Measurements from ENCODE around the gene NOTCH1.

The NOTCH1 gene

DNA sequence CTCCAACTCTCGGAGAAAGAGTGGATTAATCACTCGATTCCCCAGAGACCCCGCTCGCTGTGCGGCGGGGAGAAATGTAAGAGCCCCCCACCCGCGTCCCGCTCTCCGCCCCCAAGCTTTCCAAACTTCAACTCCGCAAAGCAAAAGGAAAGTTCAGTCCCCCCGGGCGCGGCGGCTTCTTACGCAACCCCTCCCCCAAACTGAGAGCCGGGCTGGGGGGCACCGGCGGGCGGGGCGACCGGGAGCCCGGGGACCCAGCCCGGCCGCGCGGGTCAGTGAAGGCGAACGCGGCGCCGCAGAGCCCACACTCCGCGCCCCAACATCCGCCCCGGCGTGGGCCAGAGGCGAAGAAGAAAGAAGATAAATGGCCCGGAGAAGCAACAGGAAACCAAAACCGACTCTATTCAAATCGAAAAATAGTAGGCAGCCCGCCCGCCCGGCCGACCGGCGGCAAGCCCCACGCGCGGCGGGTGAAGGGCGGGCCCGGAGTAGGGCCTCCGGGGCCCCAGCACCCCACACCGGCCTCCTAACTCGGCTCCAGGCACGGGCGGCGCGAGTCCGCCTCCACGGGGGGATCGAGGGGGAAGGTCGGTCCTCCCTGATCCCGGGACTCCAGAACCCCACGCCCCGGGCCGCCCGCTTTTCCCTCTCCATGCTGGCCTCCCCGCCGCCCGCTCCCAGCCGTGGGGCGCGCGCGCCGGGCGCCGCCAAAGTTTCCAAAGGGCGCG lies 720 bp downstream of the NOTCH1 start:
- peak; percentile 59 for DNase-seq (ENCODE audit: low spot score)

- DNase-seq (ENCODE audit: low spot score): peak; percentile 54
Observed at GRCh38 chr9:136544548-136544963, 1.3 kb downstream of the NOTCH1 start.

DNA sequence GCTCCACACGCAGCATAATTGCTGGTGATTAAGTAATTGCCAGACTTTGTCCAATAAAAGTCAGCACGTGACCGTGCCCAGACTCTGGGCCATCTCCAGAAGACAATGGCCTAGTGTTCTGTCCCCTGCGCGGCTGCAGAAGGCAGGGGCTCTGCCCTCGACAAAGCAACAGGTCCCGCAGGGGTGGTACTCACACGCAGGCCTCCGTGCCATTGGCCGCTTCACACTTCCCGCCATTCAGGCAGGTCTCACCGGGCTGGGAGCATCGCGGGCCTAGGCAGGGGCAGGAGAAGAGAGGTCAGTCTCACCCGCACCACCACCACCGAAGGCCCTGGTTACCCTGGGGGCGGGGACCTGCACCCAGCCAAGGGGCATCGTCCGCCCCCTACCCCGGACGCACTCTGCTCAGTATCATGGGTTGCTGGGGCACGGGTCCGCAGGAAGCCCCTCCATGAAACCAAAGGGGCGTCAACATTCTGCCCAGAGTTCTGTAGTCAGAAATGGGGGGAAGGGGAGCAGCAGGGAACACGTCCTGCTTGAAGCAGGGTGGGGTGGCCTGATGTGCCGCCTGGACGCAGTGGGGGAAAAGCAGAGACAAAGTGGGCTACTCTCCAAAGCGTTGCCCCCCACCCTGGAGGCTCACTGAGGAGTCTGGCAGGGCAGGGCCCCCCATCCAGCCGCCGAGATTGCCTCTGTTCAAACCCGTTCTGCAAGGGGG lies 1.9 kb downstream of the NOTCH1 start:
- DNase-seq (ENCODE audit: low spot score): no peak

DNA sequence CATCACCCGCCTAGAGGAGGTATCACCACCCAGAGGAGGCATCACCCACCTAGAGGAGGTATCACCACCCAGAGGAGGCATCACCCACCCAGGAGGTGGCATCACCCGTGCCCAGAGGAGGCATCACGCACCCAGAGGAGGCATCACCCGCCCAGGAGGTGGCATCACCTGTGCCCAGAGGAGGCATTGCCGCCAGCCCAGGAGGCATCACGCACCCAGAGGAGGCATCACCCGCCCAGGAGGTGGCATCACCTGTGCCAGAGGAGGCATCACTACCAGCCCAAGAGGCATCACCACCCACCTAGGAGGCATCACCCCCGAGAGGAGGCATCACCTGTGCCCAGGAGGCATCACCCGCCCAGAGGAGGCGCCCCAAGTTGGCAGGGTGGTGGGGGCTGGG lies 2.6 kb downstream of the NOTCH1 start:
- no peak for DNase-seq (ENCODE audit: low spot score)

DNA sequence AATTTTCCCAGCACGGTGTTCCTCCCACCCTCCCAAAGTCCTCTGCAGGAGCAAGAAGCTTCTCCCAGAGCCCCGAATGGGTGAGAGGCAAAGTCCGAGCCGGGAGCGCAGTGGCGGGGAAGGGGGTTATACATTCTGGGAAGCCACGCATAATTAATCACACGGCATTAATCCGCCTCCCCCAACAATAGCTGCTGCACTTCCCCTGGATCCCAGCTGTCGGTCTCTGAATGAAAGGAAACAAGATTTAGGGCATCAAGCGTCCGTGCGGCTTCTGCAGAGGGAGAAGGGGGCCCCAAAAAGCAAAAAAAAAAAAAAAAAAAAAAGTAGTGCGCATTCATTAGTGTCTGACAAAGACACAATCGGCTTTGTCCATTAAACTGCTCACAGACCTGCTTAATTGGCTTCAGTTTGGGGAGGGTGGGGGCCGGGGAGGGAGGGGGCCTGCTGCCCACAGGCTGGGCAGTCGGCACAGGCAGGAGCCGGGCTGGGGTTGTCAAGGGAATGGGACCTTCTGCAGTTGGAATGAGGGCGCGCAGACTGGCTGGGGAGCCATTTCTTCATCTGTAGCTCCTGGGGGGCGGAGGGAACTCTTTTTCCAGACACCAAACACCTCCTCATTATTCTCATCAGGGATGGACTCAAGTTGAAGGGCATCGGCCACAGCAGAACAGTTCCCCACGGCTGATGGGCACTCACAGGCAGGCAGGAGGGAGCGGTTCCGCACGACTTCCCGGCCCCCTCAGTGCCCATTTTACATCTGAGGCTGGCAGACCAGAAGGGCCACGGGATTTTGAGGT lies 3.4 kb downstream of the NOTCH1 start:
- no peak for DNase-seq (ENCODE audit: low spot score)

DNA sequence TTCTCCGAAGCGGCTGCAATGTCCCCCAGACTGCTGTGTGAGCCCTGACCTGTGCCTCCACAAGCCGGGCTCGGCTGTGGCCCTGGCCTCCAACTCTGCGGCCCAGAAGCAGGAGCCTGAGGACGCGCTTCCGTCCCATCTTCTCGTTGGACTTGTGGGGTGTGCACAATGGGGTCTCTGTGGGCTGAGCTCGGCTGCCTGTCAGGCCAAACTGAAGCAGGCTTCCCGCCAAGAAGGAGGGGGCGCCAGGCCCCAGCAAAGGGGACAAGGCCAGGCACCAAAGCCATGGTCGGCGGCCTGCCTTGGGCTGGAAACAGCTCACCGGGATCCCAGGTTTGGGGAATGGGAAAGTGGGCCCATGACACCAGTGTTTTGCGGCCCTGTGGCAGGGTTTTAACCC lies 4.1 kb downstream of the NOTCH1 start:
- no peak for DNase-seq (ENCODE audit: low spot score)

DNA sequence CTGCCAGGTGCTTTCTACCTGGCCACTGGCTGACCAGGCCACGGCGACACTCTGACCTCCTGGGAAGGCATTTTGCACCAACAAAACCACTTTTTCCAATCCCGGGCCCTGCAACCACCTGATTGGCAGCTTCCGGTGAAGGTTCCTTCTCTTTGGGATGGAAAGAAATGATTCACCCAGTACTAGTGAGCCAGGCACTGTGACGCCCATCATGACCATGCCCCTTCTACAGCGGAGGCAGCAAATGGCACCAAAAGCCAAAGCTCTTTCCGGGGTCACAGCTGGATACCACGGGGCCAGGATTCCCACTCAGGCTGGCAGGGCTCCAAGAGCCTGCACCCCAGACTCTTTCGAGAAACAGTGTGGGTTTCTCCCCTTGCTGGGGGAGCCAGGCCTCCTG lies 4.7 kb downstream of the NOTCH1 start:
- DNase-seq (ENCODE audit: low spot score): no peak

- peak; percentile 90 for DNase-seq (ENCODE audit: low spot score)
Observed at GRCh38 chr9:136539427-136540421, 6.1 kb downstream of the NOTCH1 start.

DNA sequence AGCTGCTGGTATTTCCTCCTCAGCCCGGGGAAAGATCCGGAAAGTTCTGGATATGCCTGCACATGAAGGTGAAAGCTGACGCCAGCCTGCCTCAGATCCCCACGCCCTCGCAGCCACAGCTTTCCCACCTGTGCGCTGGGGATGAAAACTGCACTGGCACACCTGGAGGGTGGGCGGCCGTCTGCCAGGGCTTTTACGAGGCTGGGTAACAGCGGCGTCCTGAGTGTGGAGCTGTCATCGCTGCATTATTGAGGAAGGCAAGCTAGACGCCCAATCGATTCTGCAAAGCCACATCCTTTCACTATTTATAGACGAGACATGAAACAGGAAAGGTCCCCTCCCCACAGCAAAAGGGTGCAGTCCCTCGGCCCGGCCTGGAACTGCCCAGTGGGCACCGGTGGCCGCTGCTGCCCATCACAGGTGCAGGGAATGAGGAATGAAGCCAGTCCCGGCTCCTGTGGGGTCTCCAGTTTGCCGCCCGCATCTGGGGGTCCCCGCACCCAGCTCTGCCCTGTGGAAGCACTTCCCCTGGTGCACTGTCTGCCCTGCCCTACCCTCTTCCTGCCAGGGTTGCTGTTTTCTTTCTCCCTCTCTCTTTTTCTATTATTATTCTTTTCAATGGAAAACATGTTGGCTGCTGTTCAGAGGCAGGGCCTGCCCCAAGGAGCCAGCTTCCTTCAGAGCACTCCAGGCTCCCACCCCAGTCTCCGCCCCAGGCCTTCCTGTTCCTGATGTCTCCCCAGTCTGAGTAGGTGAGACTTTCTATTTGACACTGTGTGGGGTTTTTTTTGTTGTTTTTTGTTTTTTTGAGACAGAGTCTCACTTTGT lies 7.0 kb downstream of the NOTCH1 start:
- DNase-seq (ENCODE audit: low spot score): peak; percentile 34

DNA sequence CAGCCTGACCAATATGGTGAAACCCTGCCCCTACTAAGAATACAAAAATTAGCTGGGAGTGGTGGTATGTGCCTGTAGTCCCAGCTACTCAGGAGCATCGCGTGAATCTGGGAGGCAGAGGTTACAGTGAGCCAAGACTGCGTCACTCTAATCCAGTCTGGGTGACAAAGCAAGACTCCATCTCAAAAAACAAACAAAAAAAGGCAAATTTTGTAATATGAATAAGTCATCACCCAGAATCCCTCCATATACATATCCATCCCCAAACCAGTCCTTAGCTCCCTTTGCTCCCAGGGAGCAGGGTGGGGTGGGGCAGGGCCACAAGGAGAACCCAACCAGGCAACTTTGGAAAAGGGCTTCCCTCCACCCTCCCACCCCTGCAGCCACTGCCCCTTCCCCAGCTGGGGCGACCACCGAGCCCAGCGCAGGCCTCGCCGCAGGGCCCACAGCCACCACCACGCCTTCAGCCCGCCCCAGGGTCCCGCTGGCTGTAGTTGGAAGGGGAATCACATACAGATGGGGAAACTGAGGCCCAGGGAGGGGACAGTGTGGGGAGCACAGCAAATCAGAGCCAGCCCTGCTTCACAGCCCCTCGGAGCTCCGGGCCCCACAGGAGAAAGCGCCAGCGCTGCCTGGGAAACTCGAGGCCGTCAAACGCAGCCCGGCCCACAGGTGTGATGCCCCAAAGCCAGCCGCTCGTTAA lies 7.8 kb downstream of the NOTCH1 start:
- DNase-seq (ENCODE audit: low spot score): no peak

DNA sequence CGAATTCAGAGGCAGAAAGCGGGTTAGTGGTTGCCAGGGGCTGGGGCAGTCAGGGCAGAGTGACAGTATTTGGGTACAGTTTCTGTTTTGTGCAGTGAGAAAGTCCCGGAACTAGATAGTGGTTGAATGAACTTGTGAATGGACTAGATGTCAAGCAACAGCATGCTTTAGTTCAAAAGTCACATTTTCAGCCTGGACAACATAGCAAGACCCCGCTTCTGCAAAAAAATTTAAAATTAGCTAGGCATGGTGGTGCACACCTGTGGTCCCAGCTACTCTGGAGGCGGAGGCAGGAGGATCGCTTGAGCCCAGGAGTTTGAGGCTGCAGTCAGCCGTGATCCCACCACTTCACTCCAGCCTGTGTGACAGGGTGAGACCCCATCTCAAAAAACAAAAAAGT lies 8.4 kb downstream of the NOTCH1 start:
- no peak for DNase-seq (ENCODE audit: low spot score)

GRCh38 chr9:136536721-136537241 lies 9.1 kb downstream of the NOTCH1 start:
- DNase-seq (ENCODE audit: low spot score): no peak

DNA sequence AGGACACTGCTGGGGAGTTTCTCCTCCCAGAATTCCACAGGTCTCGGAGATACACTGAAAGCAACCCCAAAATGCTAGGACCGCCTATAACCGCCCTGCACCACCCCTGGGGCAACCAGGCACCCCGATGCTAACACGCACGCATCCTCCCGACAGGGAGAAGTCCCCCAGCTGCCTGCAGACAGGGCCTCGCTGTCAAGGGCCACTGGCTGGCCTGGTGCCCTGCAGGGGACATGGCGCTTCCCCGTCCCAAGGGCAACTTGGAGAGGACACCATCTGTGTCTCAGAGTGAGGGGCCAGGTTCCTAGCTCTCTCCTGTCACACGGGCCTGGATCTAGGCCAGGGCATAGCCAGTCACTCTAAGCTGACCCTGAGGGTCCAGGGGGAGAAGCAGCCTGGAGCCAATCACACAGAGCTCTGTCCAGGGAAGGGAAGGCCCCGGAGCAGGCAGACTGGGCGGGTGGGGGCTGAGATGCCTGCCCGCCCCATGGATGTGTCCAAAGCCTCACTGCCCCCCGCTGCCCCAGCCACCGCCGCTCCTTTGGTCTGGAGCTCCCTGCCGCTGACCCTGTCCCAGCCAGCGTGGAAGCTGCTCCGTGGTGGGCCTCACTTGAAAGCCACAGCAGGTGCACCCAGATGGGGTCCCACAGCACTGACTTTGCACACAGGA lies 9.7 kb downstream of the NOTCH1 start:
- DNase-seq (ENCODE audit: low spot score): no peak

DNA sequence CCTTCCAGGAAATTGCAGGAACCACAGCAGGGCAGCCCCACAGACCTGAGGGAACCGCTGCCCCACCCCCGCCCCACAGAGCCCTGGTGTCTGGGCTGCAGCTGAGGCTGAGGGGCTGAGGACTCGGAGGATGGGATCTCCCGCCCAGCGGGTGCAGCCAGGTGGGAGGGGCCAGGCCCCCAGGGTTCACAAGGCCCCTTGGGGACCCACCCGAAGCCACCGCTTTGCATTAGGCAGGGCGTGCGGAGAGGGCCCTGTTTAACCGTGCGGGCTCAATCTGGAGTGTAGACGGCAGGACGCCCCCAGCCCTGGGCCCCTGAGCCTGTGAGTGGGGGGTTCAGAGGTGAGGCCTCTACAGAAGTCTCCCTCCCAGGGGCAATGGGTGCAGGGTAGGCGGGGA lies 10.8 kb downstream of the NOTCH1 start:
- peak; percentile 58 for DNase-seq (ENCODE audit: low spot score)

DNA sequence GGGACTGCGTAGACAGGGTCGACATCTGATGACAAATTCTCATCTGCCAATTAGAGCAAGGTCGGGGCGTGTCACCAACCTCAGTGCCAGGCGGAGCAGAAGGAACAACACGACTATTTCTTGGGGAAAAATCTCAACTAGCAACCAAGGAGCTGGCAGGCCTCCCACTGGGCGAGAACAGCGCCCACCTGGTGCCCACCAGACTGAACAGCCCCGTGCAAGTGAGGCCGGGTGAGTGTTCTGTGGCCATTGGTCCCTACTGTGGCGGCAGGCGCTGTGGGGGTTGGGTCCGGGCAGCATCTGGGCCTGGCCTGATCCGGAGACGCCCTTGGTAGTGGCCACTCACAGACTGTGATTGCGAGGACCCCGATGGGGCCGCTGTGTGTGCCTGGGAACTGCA lies 11.5 kb downstream of the NOTCH1 start:
- DNase-seq (ENCODE audit: low spot score): no peak

DNA sequence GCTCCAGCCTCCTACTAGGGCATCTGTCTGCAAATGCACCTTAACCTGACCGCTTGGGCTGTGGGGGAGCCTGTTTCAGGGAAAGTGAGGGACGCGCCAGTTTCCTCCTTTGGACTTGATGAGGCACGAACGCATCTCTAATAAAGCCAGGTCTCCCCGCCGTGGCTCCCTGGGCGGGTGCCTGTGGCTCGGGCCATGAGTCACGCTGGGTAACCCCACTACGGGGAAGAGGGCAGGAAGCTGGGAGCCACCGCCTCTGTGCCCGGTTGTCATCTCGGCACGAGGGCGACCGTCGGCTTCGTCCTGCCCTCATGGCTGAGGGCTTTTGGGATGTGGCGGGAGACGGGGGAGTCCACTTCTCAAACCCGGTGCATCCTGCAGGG lies 12.1 kb downstream of the NOTCH1 start:
- no peak for DNase-seq (ENCODE audit: low spot score)

- no peak for DNase-seq (ENCODE audit: low spot score)
Observed at GRCh38 chr9:136532799-136533774, 12.8 kb downstream of the NOTCH1 start.

Data from germinal center (tissue), 1 donor.